H1 (cell line): ENCODE measurements around the gene ACBD4. TPM values are rescaled to one million over a fixed set of nuclear protein-coding genes. Genes with fewer than 3 reads are reported as not detected.

ENCODE experiments used
- CTCF ChIA-PET: fragments of 300-600 bp; sonication (Branson Sonifier 250); formaldehyde crosslinking; loops from one replicate; lab custom pipeline; 2021; ENCODE audit not compliant: partially characterized antibody; lab: Charles Lee
- POLR2A ChIA-PET: fragments of 300-600 bp; sonication (Branson Sonifier 250); formaldehyde crosslinking; loops from one replicate; lab custom pipeline; 2021; ENCODE audit warnings: inconsistent platforms; ENCODE audit not compliant: partially characterized antibody; lab: Charles Lee
- DNase-seq, 2 experiments: peaks; one replicate each; pipeline versions ENCODE4 v3.0.0 to v3.0.0-alpha.2; 2010 to 2022; ENCODE audit warnings: low spot score in 2 of 2, low read depth in 1 of 2, mixed read lengths in 1 of 2
- FAIRE-seq: peaks from 2 replicates; lab custom pipeline; 2011; peaks lifted over from hg19 to GRCh38; lab: Jason Lieb, UNC
- H2AFZ ChIP-seq: 2 replicates; pipeline ENCODE4 v1.8.1; 2012; ENCODE audit warnings: low read length, inconsistent platforms
- H2AK5ac ChIP-seq: 2 replicates; pipeline ENCODE4 v1.6.1; 2013; ENCODE audit warnings: low read depth, low read length
- H2BK120ac ChIP-seq: replicated peaks from 2 replicates; pipeline ENCODE3; 2013; ENCODE audit warnings: low read depth, low read length, inconsistent platforms
- H2BK12ac ChIP-seq: 2 replicates; pipeline ENCODE4 v1.6.1; 2013; ENCODE audit warnings: low read depth, low read length
- H2BK15ac ChIP-seq: 2 replicates; pipeline ENCODE4 v1.6.1; 2013; ENCODE audit warnings: low read length
- H2BK20ac ChIP-seq: 2 replicates; pipeline ENCODE4 v1.6.1; 2013; ENCODE audit warnings: low read length
- H2BK5ac ChIP-seq: 2 replicates; pipeline ENCODE4 v1.6.1; 2013; ENCODE audit warnings: low read depth, low read length
- H3K14ac ChIP-seq: 2 replicates; pipeline ENCODE4 v1.6.1; 2013; ENCODE audit warnings: inconsistent platforms; ENCODE audit not compliant: insufficient read length
- H3K18ac ChIP-seq: 2 replicates; pipeline ENCODE4 v1.6.1; 2013; ENCODE audit warnings: low read length; ENCODE audit errors: extremely low read depth
- H3K23ac ChIP-seq: 2 replicates; pipeline ENCODE4 v1.6.1; 2013; ENCODE audit warnings: inconsistent platforms; ENCODE audit not compliant: insufficient read length
- H3K23me2 ChIP-seq: 2 replicates; pipeline ENCODE4 v1.6.1; 2013; ENCODE audit warnings: low read depth, low read length
- H3K27ac ChIP-seq: 2 replicates; pipeline ENCODE4 v1.6.1; 2011; ENCODE audit warnings: low read depth, low read length, inconsistent platforms
- H3K27me3 ChIP-seq, 4 experiments: replicated peaks in 1 of 4; 1 replicate in 1 of 4; 2 replicates in 3 of 4; pipeline versions ENCODE4 v1.6.1 to v1.8.1; 2011 to 2013; ENCODE audit warnings: low read length in 3 of 4, mild to moderate bottlenecking in 3 of 4, inconsistent platforms in 2 of 4, mixed read lengths in 2 of 4, moderate library complexity in 1 of 4; ENCODE audit not compliant: control insufficient read depth in 3 of 4, insufficient read depth in 3 of 4; ENCODE audit errors: extremely low read depth in 1 of 4
- H3K36me3 ChIP-seq, 4 experiments: 2 replicates each; pipeline versions ENCODE4 v1.6.1 to v1.8.1; 2011 to 2013; ENCODE audit warnings: mild to moderate bottlenecking in 4 of 4, low read length in 3 of 4, moderate library complexity in 2 of 4, control low read depth in 1 of 4, inconsistent platforms in 1 of 4; ENCODE audit not compliant: insufficient read depth in 4 of 4, control insufficient read depth in 2 of 4
- H3K4ac ChIP-seq: replicated peaks from 2 replicates; pipeline ENCODE3; 2013; ENCODE audit warnings: low read length, low read depth, mixed read lengths, inconsistent platforms; ENCODE audit not compliant: insufficient read length
- H3K4me1 ChIP-seq, 4 experiments: replicated peaks in 1 of 4; 1 replicate in 1 of 4; 2 replicates in 3 of 4; pipeline versions ENCODE4 v1.6.1 to v1.8.1; 2011 to 2013; ENCODE audit warnings: low read length in 3 of 4, inconsistent platforms in 2 of 4, mixed read lengths in 1 of 4; ENCODE audit not compliant: insufficient read depth in 4 of 4, control insufficient read depth in 3 of 4
- H3K4me2 ChIP-seq, 2 experiments: 2 replicates each; pipeline versions ENCODE4 v1.6.1 to v1.8.1; 2011 to 2013; ENCODE audit warnings: low read depth in 2 of 2, low read length in 2 of 2, control low read depth in 1 of 2, inconsistent platforms in 1 of 2, mild to moderate bottlenecking in 1 of 2; ENCODE audit not compliant: insufficient read depth in 1 of 2
- H3K4me3 ChIP-seq, 4 experiments: fragments of 200-600, 300-600 bp in 1 of 4; sonication (generic), shearing (Covaris generic), sonication (Bioruptor Twin) in 1 of 4; 2 replicates each; pipeline versions ENCODE4 v1.5.1 to v1.8.1; 2011 to 2016; ENCODE audit warnings: low read length in 4 of 4, low read depth in 3 of 4, control low read depth in 2 of 4, inconsistent platforms in 2 of 4, mild to moderate bottlenecking in 2 of 4, mixed read lengths in 1 of 4, moderate library complexity in 1 of 4; ENCODE audit not compliant: insufficient read depth in 2 of 4; ENCODE audit errors: extremely low read depth in 1 of 4
- H3K56ac ChIP-seq: replicated peaks from 2 replicates; pipeline ENCODE3; 2013; ENCODE audit warnings: low read depth, mild to moderate bottlenecking, mixed read lengths, low read length, inconsistent platforms; ENCODE audit not compliant: insufficient read length
- H3K79me1 ChIP-seq: 2 replicates; pipeline ENCODE4 v1.6.1; 2013; ENCODE audit warnings: low read depth, low read length, control low read depth
- H3K79me2 ChIP-seq, 2 experiments: 2 replicates each; pipeline versions ENCODE4 v1.6.1 to v1.8.1; 2012 to 2013; ENCODE audit warnings: low read length in 2 of 2, mild to moderate bottlenecking in 2 of 2, inconsistent platforms in 1 of 2; ENCODE audit not compliant: insufficient read depth in 2 of 2, control insufficient read depth in 1 of 2
- H3K9ac ChIP-seq, 4 experiments: replicated peaks in 1 of 4; 1 replicate in 1 of 4; 2 replicates in 3 of 4; pipeline versions ENCODE4 v1.6.1 to v1.8.1; 2011 to 2013; ENCODE audit warnings: low read depth in 3 of 4, low read length in 3 of 4, control low read depth in 2 of 4, mild to moderate bottlenecking in 2 of 4, moderate library complexity in 2 of 4, inconsistent platforms in 1 of 4; ENCODE audit errors: extremely low read depth in 1 of 4
- H3K9me3 ChIP-seq, 2 experiments: 2 replicates each; pipeline versions ENCODE4 v1.6.1 to v1.8.1; 2012 to 2013; ENCODE audit warnings: mild to moderate bottlenecking in 2 of 2, moderate library complexity in 2 of 2, control low read depth in 1 of 2, inconsistent platforms in 1 of 2, low read depth in 1 of 2, low read length in 1 of 2, mixed read lengths in 1 of 2; ENCODE audit not compliant: insufficient read depth in 2 of 2
- H4K20me1 ChIP-seq, 2 experiments: replicated peaks in 1 of 2; 2 replicates each; pipeline versions ENCODE3 to v1.8.1; 2011 to 2013; ENCODE audit warnings: inconsistent platforms in 2 of 2, low read length in 2 of 2, mild to moderate bottlenecking in 1 of 2; ENCODE audit not compliant: insufficient read depth in 2 of 2, control insufficient read depth in 1 of 2
- H4K5ac ChIP-seq: 2 replicates; pipeline ENCODE4 v1.6.1; 2013; ENCODE audit warnings: low read length, low read depth, mixed read lengths, inconsistent platforms; ENCODE audit not compliant: insufficient read length
- H4K8ac ChIP-seq: 2 replicates; pipeline ENCODE4 v1.8.0; 2013; ENCODE audit warnings: mild to moderate bottlenecking, moderate library complexity, low read length, inconsistent platforms; ENCODE audit not compliant: insufficient read depth; ENCODE audit errors: extremely low read depth
- H4K91ac ChIP-seq: replicated peaks from 2 replicates; pipeline ENCODE3; 2013; ENCODE audit warnings: low read length, mixed read lengths, inconsistent platforms; ENCODE audit not compliant: insufficient read length
- YY1 ChIP-seq: IDR thresholded peaks from 2 replicates; pipeline ENCODE4 v1.6.1; 2011; ENCODE audit warnings: low read depth, mild to moderate bottlenecking, low read length
- WGBS, 2 experiments: shearing (Covaris generic) in 1 of 2; methylation state at CpG; one replicate each; pipeline versions ENCODE4 v1.1.6 to v1.1.7; 2013 to 2015; ENCODE audit warnings: low lambda C conversion rate in 2 of 2, mixed read lengths in 2 of 2, inconsistent platforms in 1 of 2, low coverage in 1 of 2, missing lambda C conversion rate in 1 of 2; ENCODE audit not compliant: insufficient replicate concordance in 2 of 2, insufficient coverage in 1 of 2, insufficient read length in 1 of 2; ENCODE audit errors: extremely low coverage in 1 of 2, missing lambda C conversion rate in 1 of 2; 5-methylcytosine and 5-hydroxymethylcytosine counted together
- polyA plus RNA-seq, 7 experiments: library from polyadenylated mRNA; depleted of rRNA in 3 of 7; stranded (reverse) in 5 of 7; unstranded in 2 of 7; fragments of >200 nt in 5 of 7; fragments of 200-250 nt in 2 of 7; gene quantifications; 1 replicate in 5 of 7; 2 replicates in 1 of 7; 4 replicates in 1 of 7; pipeline versions ENCODE4 v1.2.1 to v1.2.3, GENCODE V29; 2011 to 2013; ENCODE audit warnings: missing spikeins in 2 of 7, mixed read lengths in 2 of 7
- total RNA-seq: library from RNA; stranded (reverse); fragmentation: NEBNext Ultra II Directional; extraction: Animal tissue kit (Norgen Biotek cat#: 25700); gene quantifications from 2 replicates; pipeline ENCODE4 v1.2.1, GENCODE V29; 2021

ACBD4 gene
- total and polyA plus RNA-seq, 2 of the 8 experiments (the other 6 are each of a cell fraction or from before 2014, with no cell fraction given) = 7.3 to 10.7 TPM

GRCh38 chr17:45128989-45129388 lies 6.5 kb upstream of the ACBD4 start:
- no peak overlapping the region for H3K56ac ChIP-seq
- no peaks in the 10 kb centered on the region for H3K27me3 ChIP-seq
- no peak overlapping the region for H2BK15ac ChIP-seq
- no peaks in the 10 kb centered on the region for H3K79me2 ChIP-seq
- no peak overlapping the region for H3K27ac ChIP-seq
- DNase-seq = no peak
- H2AK5ac ChIP-seq = no peak overlapping the region
- H3K79me1 ChIP-seq = no peaks in the 10 kb centered on the region
- ChIA-PET CTCF (interaction anchor here (1.2 to 11.7 kb wide), 6 partner anchors 9 to 68 kb away, joined by 3 to 156 read pairs (median 20); no protein-coding TSS in a partner anchor), POLR2A (interaction anchor here (1.1 to 15.8 kb wide), 6 partner anchors 12 to 32 kb away, joined by 3 to 185 read pairs (median 5); partner anchors contain the start of genes HEXIM1 and HEXIM2)
- H2BK5ac ChIP-seq = no peak overlapping the region
- no peak overlapping the region for H4K5ac ChIP-seq
- no peaks in the 10 kb centered on the region for H3K9me3 ChIP-seq
- no peak for FAIRE-seq
- H2BK20ac ChIP-seq = no peak overlapping the region
- no peak overlapping the region for H3K4ac ChIP-seq
- H3K9ac ChIP-seq = no peak overlapping the region
- H2BK120ac ChIP-seq = no peak overlapping the region
- H4K20me1 ChIP-seq = peaks cover 5 to 13% of the 10 kb centered on the region in 2 experiments
- H4K8ac ChIP-seq = no peak overlapping the region
- no peak overlapping the region for H2AFZ ChIP-seq
- H3K4me2 ChIP-seq = no peak overlapping the region
- H4K91ac ChIP-seq = no peak overlapping the region
- no peak overlapping the region for H2BK12ac ChIP-seq
- no peak overlapping the region for H3K23ac ChIP-seq
- peaks cover 8% of the 10 kb centered on the region; the same call in 1 of the 2 replicates for H3K23me2 ChIP-seq
- H3K4me1 ChIP-seq = peaks cover 0 to 20% (median 10%) of the 10 kb centered on the region in 4 experiments; a peak in 5 of 7 replicates
- no peak overlapping the region for H3K18ac ChIP-seq
- H3K4me3 ChIP-seq = no peak overlapping the region
- H3K36me3 ChIP-seq = no peaks in the 10 kb centered on the region
- H3K14ac ChIP-seq = no peak overlapping the region
- WGBS, 2 experiments = 98% methylated on average over 2 of the region's 2 CpGs; no CpG with 5 or more reads in 1 of the 2 experiments
- TF ChIP-seq YY1 = no peak
